Ovary (tissue), 9 donors: Measurements from ENCODE around the gene RNF8. TPM values are rescaled to one million over a fixed set of nuclear protein-coding genes. Genes with fewer than 3 reads are reported as not detected.
A peak's percentile ranks its signal among the peaks of the same experiment; 100 is the strongest.

Source experiments
- DNase-seq, 5 donors: peaks; one replicate each; pipeline ENCODE4 v3.0.0-alpha.2; 2019 to 2020
- H3K27ac ChIP-seq, 2 donors: fragments of 200-600 bp; one replicate each; pipeline versions ENCODE4 v1.5.1 to v1.8.0; 2019 to 2022
- H3K27me3 ChIP-seq: fragments of 200-600 bp; one replicate; pipeline ENCODE4 v1.8.0; 2022
- H3K36me3 ChIP-seq: fragments of 200-600 bp; sonication (generic); one replicate; pipeline ENCODE4 v1.5.1; 2019
- H3K4me1 ChIP-seq: one replicate; pipeline ENCODE4 v1.8.1; 2013; ENCODE audit warnings: mild to moderate bottlenecking, moderate library complexity; ENCODE audit not compliant: insufficient read depth
- H3K4me3 ChIP-seq: fragments of 200-600 bp; sonication (generic); one replicate; pipeline ENCODE4 v1.5.1; 2017
- H3K9me3 ChIP-seq, 2 donors: fragments of 200-600 bp in 1 of 2; sonication (generic) in 1 of 2; one replicate each; pipeline versions ENCODE4 v1.5.1 to v1.8.1; 2013 to 2019; ENCODE audit warnings: mild to moderate bottlenecking in 1 of 2, moderate library complexity in 1 of 2
- EP300 ChIP-seq: sonication (generic); formaldehyde crosslinking; IDR thresholded peaks from one replicate; pipeline ENCODE4 v1.6.1; 2017; ENCODE audit warnings: antibody characterized with exemption
- POLR2A ChIP-seq: fragments of 450-650 bp; IDR thresholded peaks from one replicate; pipeline ENCODE4 v1.6.1; 2017; ENCODE audit warnings: antibody characterized with exemption, mild to moderate bottlenecking, moderate library complexity
- WGBS, 3 donors: extraction: QIAGEN DNeasy Blood & Tissue Kit in 1 of 3; methylation state at CpG; one replicate each; pipeline versions ENCODE4 v1.1.5 to v1.1.7; 2013 to 2017; 5-methylcytosine and 5-hydroxymethylcytosine counted together
- intact Hi-C, 4 donors: fragments of 100-400 bp; cut with DNase I; formaldehyde crosslinking; loops; one replicate each; pipeline versions ENCODE4 v1.11.0 to v1.15.1; 2022 to 2023
- polyA plus RNA-seq, 2 donors: library from polyadenylated mRNA; stranded (reverse); fragments of 200-250 nt in 1 of 2; fragments of 350-450 nt in 1 of 2; fragmentation: Illumina TruSeq in 1 of 2; extraction: RNeasy Lipid Tissue Mini Kit (QIAGEN cat#74804) in 1 of 2; gene quantifications; one replicate each; pipeline ENCODE4 v1.2.3, GENCODE V29; 2013 to 2014
- total RNA-seq, 7 donors: library from RNA; depleted of rRNA in 2 of 7; stranded (reverse); fragments of >200 nt in 2 of 7; fragmentation: NEBNext Ultra II Directional in 3 of 7; extraction: Animal tissue kit (Norgen Biotek cat#: 25700) in 3 of 7; gene quantifications; one replicate each; pipeline versions ENCODE4 v1.1.0 to v1.2.4, GENCODE V29; 2016 to 2023
- TF ChIP-seq, protein P1 (sequence below), 3 donors: fragments of 450-650 bp in 2 of 3; fragments of 200-600 bp in 1 of 3; IDR thresholded peaks; one replicate each; pipeline versions ENCODE4 v1.5.1 to v1.8.0; 2016 to 2022; ENCODE audit warnings: antibody characterized with exemption in 3 of 3, mild to moderate bottlenecking in 1 of 3
- donor health status: DM: no; HTN: no; CAD: no; lungs with moderate emphysema.
- donor health status: DM: no; HTN: no; CAD: no.
- donor health status: Bipolar disorder and iron deficiency.
- donor health status: DM: yes; HTN: yes; CAD: no.
- donor health status: DM: no; HTN: no; CAD: no.
- donor health status: DM: yes; HTN: yes; CAD: no.

The RNF8 gene
- total and polyA plus RNA-seq, 9 donors = 10.0 to 27.1 (median 17.6) TPM

DNA sequence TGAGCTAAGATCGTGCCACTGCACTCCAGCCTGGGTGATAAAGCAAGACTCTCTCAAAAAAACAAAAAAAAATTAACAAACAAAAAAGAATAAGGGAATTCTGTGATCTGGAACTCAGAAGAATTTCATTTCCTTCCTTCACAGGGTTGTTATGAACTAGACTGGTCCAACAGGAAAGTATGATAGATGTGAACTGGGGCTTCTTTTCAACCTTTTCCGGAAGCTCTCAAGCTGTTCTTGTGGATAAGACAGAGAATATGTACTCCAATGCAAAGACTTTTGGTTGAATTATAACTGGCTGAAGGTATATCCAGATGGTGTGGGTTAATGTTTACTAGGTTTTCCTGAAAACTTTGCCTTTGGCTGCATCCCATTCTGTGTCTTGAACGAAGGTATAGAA lies 5.3 kb downstream of the RNF8 start:
- no peaks in the 10 kb centered on the region for H3K4me1 ChIP-seq
- H3K4me3 ChIP-seq = no peak overlapping the region
- no peak for DNase-seq
- H3K9me3 ChIP-seq = no peaks in the 10 kb centered on the region
- H3K27me3 ChIP-seq = no peaks in the 10 kb centered on the region
- intact Hi-C loops = no loop called here
- no peaks in the 10 kb centered on the region for H3K36me3 ChIP-seq
- TF ChIP-seq POLR2A = no peak
- TF ChIP-seq EP300 = no peak
- TF ChIP-seq, protein P1, sequence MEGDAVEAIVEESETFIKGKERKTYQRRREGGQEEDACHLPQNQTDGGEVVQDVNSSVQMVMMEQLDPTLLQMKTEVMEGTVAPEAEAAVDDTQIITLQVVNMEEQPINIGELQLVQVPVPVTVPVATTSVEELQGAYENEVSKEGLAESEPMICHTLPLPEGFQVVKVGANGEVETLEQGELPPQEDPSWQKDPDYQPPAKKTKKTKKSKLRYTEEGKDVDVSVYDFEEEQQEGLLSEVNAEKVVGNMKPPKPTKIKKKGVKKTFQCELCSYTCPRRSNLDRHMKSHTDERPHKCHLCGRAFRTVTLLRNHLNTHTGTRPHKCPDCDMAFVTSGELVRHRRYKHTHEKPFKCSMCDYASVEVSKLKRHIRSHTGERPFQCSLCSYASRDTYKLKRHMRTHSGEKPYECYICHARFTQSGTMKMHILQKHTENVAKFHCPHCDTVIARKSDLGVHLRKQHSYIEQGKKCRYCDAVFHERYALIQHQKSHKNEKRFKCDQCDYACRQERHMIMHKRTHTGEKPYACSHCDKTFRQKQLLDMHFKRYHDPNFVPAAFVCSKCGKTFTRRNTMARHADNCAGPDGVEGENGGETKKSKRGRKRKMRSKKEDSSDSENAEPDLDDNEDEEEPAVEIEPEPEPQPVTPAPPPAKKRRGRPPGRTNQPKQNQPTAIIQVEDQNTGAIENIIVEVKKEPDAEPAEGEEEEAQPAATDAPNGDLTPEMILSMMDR (IDR thresholded peaks at IDR 0.05) = no peak
- 86 to 93% (median 87%) methylated on average over 3 of the region's 3 CpGs for WGBS, 3 donors
- no peak overlapping the region for H3K27ac ChIP-seq

DNA sequence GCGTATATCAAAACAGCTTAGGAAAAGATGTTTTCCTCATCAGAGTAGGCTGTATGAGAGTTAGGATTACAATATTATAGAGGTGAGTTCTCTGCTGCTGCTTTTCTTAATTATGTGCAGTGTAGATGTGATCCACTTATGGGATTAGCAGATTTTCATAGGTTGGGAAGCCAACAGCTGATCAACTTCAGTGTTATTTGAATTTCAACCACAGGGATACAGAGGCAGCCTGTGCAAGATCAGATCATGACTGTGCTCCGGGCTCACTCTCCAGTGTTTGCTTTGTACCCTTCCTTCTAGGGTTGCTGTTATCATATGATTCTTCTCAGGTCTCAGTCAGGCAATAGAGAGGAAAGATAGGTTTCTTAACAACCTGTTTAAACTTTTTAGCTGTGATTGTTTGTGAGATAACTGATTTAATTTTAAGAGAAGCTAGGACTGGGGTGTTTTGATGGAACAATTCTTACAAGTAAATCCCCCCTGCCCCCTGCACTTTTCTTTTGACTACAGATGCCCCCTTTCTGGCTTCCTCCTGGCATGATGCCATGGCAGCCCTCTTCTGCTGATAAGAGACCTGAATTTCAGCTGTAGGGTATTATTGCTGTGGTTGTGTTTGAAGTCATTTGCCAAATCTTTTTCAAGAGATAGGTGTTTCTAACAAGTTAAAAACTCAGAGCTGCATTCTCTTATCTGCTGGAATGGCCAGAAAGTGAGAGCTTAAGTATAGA lies 8.5 kb downstream of the RNF8 start:
- no peak for DNase-seq
- H3K27me3 ChIP-seq = no peaks in the 10 kb centered on the region
- H3K9me3 ChIP-seq = no peaks in the 10 kb centered on the region
- no peak for TF ChIP-seq EP300
- no peak for TF ChIP-seq POLR2A
- TF ChIP-seq, protein P1 (IDR thresholded peaks at IDR 0.05) = no peak
- WGBS, 3 donors = 69 to 77% (median 70%) methylated on average over 2 of the region's 2 CpGs
- no peaks in the 10 kb centered on the region for H3K36me3 ChIP-seq
- no peaks in the 10 kb centered on the region for H3K4me1 ChIP-seq
- intact Hi-C loops = loop anchor here in 2 of 4 donors (10.0 kb wide), 1 partner anchor 333 kb away; the partner anchor contains the start of gene MDGA1 (in 2 of the 2)
- no peak overlapping the region for H3K27ac ChIP-seq
- no peak overlapping the region for H3K4me3 ChIP-seq

DNA sequence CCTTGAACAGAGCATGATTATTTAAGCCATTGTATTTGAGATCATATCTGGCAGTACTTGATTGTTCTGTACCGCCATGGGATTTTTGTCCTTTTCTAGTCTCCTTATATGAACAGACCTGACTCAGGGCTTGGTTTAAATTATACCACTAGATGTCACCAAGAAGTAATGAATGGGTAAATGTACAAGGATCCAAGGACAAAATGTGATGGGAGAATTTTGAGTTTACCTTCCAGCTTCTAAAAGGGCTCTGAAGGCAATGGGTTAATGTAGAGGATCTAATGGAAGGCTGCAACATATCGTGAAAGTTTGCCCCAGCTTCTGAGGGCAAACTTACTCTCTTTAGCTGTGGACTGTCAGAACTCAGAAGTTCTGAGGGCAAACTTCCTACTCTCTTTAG lies 12.0 kb downstream of the RNF8 start:
- H3K36me3 ChIP-seq = no peaks in the 10 kb centered on the region
- H3K27me3 ChIP-seq = no peaks in the 10 kb centered on the region
- WGBS, 3 donors = 25 to 37% (median 36%) methylated on average over 2 of the region's 2 CpGs
- no peaks in the 10 kb centered on the region for H3K4me1 ChIP-seq
- no peak for TF ChIP-seq EP300
- TF ChIP-seq, protein P1 (IDR thresholded peaks at IDR 0.05) = peak in 1 of 3 donors; percentile 11
- TF ChIP-seq POLR2A = no peak
- H3K27ac ChIP-seq = no peak overlapping the region
- intact Hi-C loops = loop anchor here in 2 of 4 donors (10.0 kb wide), 1 partner anchor 329 kb away; the partner anchor contains the start of gene MDGA1 (in 2 of the 2)
- H3K9me3 ChIP-seq = no peaks in the 10 kb centered on the region
- H3K4me3 ChIP-seq = no peak overlapping the region
- DNase-seq = no peak

DNA sequence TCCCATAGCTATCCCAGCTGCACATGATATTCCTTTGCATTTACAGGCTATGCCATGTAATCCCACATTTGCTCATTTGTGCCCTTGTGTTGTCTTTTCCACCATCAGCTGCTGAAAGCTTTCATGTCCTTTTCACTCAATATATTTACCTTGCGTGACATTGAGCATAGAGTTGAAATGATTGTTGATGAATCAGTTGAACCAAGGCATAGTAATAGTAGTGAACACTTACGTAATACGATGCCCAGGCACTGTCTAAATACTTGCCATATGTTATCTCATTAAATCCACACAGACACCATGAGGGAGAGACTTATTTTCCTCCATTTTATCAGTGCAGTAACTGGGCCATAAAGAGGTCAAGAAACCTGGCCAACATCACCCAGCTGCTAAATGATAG lies 13.1 kb downstream of the RNF8 start:
- intact Hi-C loops = loop anchor here in 2 of 4 donors (10.0 kb wide), 1 partner anchor 328 kb away; the partner anchor contains the start of gene MDGA1 (in 2 of the 2)
- no peaks in the 10 kb centered on the region for H3K9me3 ChIP-seq
- H3K36me3 ChIP-seq = no peaks in the 10 kb centered on the region
- WGBS, 3 donors = 91 to 97% (median 93%) methylated on average over 3 of the region's 3 CpGs
- TF ChIP-seq EP300 (no peak), POLR2A (no peak)
- TF ChIP-seq, protein P1 (IDR thresholded peaks at IDR 0.05) = no peak
- H3K27me3 ChIP-seq = no peaks in the 10 kb centered on the region
- H3K4me1 ChIP-seq = no peaks in the 10 kb centered on the region
- no peak overlapping the region for H3K4me3 ChIP-seq
- DNase-seq = no peak
- no peak overlapping the region for H3K27ac ChIP-seq
